ENCODE measurements around the gene LURAP1L. TPM values are rescaled to one million over a fixed set of nuclear protein-coding genes. Genes with fewer than 3 reads are reported as not detected.

The LURAP1L gene
- polyA plus RNA-seq, 1 donor (not counting 4 experiments of a cell fraction or from before 2014, with no cell fraction given): 25.0 TPM

GRCh38 chr9:12853051-12853450 lies 78.2 kb downstream of the LURAP1L start:
- no peaks in the 10 kb centered on the region for H3K27me3 ChIP-seq (ENCODE audit: control insufficient read depth, extremely low read depth, insufficient read depth, low read length)
- no peak for DNase-seq (ENCODE audit: low read depth, low spot score)
- TF ChIP-seq CTCF (optimal IDR thresholded peaks at IDR 0.05 in 1 of 3, IDR thresholded peaks at IDR 0.05 in 1 of 3, conservative IDR thresholded peaks at IDR 0.05 in 1 of 3; ENCODE audit: extremely low read depth in 1 of 3, insufficient read depth in 2 of 3, low read length in 3 of 3): no peak

GRCh38 chr9:12854221-12854620 lies 79.4 kb downstream of the LURAP1L start:
- no peak for DNase-seq (ENCODE audit: low read depth, low spot score)
- H3K4me2 ChIP-seq (ENCODE audit: control insufficient read depth, extremely low read depth, insufficient read depth, low read depth, low read length): no peak overlapping the region

More at GRCh38 chr9:12853051-12853450, 78.2 kb downstream of the LURAP1L start:
- H3K9ac ChIP-seq (ENCODE audit: control insufficient read depth, extremely low read depth, insufficient read depth, low read length): no peak overlapping the region
- no peak for FAIRE-seq
- no peak overlapping the region for H2AFZ ChIP-seq (ENCODE audit: control insufficient read depth, low read length)
- H3K4me2 ChIP-seq (ENCODE audit: control insufficient read depth, extremely low read depth, insufficient read depth, low read depth, low read length): no peak overlapping the region
- peaks cover 10% of the 10 kb centered on the region for H3K4me1 ChIP-seq (ENCODE audit: control insufficient read depth, extremely low read depth, insufficient read depth, low read length)
- no peak overlapping the region for H3K27ac ChIP-seq (ENCODE audit: control insufficient read depth, insufficient read depth, low read length)
- H3K79me2 ChIP-seq (ENCODE audit: control insufficient read depth, insufficient read depth, low read length): no peaks in the 10 kb centered on the region
- H4K20me1 ChIP-seq (ENCODE audit: control insufficient read depth, extremely low read depth, insufficient read depth, low read length): no peaks in the 10 kb centered on the region
- H3K9me1 ChIP-seq (ENCODE audit: control insufficient read depth, extremely low read depth, insufficient read depth, low read length): no peaks in the 10 kb centered on the region
- dilution Hi-C loops (cut with MboI; ENCODE audit: extremely low pct_ligation_motif_present, low sequenced_read_pairs): no loop called here
- H3K9me3 ChIP-seq (ENCODE audit: control insufficient read depth, low read depth, low read length): no peaks in the 10 kb centered on the region
- no peak overlapping the region for H3K4me3 ChIP-seq (ENCODE audit: control insufficient read depth in 2 of 3, extremely low read depth in 1 of 3, insufficient read depth in 2 of 3, low read depth in 1 of 3, low read length in 3 of 3)
- H3K36me3 ChIP-seq (ENCODE audit: control insufficient read depth in 2 of 2, extremely low read depth in 1 of 2, insufficient read depth in 2 of 2, low read length in 2 of 2): no peaks in the 10 kb centered on the region

More at GRCh38 chr9:12854221-12854620, 79.4 kb downstream of the LURAP1L start:
- no peaks in the 10 kb centered on the region for H4K20me1 ChIP-seq (ENCODE audit: control insufficient read depth, extremely low read depth, insufficient read depth, low read length)
- H2AFZ ChIP-seq (ENCODE audit: control insufficient read depth, low read length): no peak overlapping the region
- TF ChIP-seq EZH2 (IDR thresholded peaks at IDR 0.05; ENCODE audit: low read length) (no peak), CTCF (optimal IDR thresholded peaks at IDR 0.05 in 1 of 3, IDR thresholded peaks at IDR 0.05 in 1 of 3, conservative IDR thresholded peaks at IDR 0.05 in 1 of 3; ENCODE audit: extremely low read depth in 1 of 3, insufficient read depth in 2 of 3, low read length in 3 of 3) (no peak)
- no peaks in the 10 kb centered on the region for H3K79me2 ChIP-seq (ENCODE audit: control insufficient read depth, insufficient read depth, low read length)
- H3K36me3 ChIP-seq (ENCODE audit: control insufficient read depth in 2 of 2, extremely low read depth in 1 of 2, insufficient read depth in 2 of 2, low read length in 2 of 2): no peaks in the 10 kb centered on the region
- no peak overlapping the region for H3K9ac ChIP-seq (ENCODE audit: control insufficient read depth, extremely low read depth, insufficient read depth, low read length)
- H3K4me1 ChIP-seq (ENCODE audit: control insufficient read depth, extremely low read depth, insufficient read depth, low read length): peaks cover 15% of the 10 kb centered on the region
- no peak overlapping the region for H3K27ac ChIP-seq (ENCODE audit: control insufficient read depth, insufficient read depth, low read length)
- no peaks in the 10 kb centered on the region for H3K9me1 ChIP-seq (ENCODE audit: control insufficient read depth, extremely low read depth, insufficient read depth, low read length)
- H3K4me3 ChIP-seq (ENCODE audit: control insufficient read depth in 2 of 3, extremely low read depth in 1 of 3, insufficient read depth in 2 of 3, low read depth in 1 of 3, low read length in 3 of 3): no peak overlapping the region
- dilution Hi-C loops (cut with MboI; ENCODE audit: extremely low pct_ligation_motif_present, low sequenced_read_pairs): no loop called here
- no peaks in the 10 kb centered on the region for H3K9me3 ChIP-seq (ENCODE audit: control insufficient read depth, low read depth, low read length)
- peak; percentile 57 for FAIRE-seq
- no peaks in the 10 kb centered on the region for H3K27me3 ChIP-seq (ENCODE audit: control insufficient read depth, extremely low read depth, insufficient read depth, low read length)
